Keratinocyte (primary cell): ENCODE results near the gene SCUBE1. TPM values are rescaled to one million over a fixed set of nuclear protein-coding genes. Genes with fewer than 3 reads are reported as not detected.

Experiments used
- DNase-seq: peaks from one replicate; pipeline ENCODE4 v3.0.0-alpha.2; 2011; ENCODE audit warnings: low read depth, missing footprints, low spot score
- FAIRE-seq: peaks from 2 replicates; lab custom pipeline; 2011; peaks lifted over from hg19 to GRCh38; lab: Jason Lieb, UNC
- H2AFZ ChIP-seq: 2 replicates; pipeline ENCODE4 v1.6.0; 2012; ENCODE audit warnings: low read length, control low read depth, inconsistent platforms; ENCODE audit not compliant: control insufficient read depth
- H3K27ac ChIP-seq: 2 replicates; pipeline ENCODE4 v1.5.1; 2011; ENCODE audit warnings: low read length; ENCODE audit not compliant: control insufficient read depth, insufficient read depth
- H3K27me3 ChIP-seq: 3 replicates; pipeline ENCODE4 v1.6.0; 2011; ENCODE audit warnings: low read length; ENCODE audit not compliant: control insufficient read depth, insufficient read depth; ENCODE audit errors: extremely low read depth
- H3K36me3 ChIP-seq, 2 experiments: 2 replicates in 1 of 2; 3 replicates in 1 of 2; pipeline ENCODE4 v1.5.1; 2011; ENCODE audit warnings: low read length in 2 of 2, mild to moderate bottlenecking in 1 of 2; ENCODE audit not compliant: control insufficient read depth in 2 of 2, insufficient read depth in 2 of 2; ENCODE audit errors: extremely low read depth in 1 of 2
- H3K4me1 ChIP-seq: 3 replicates; pipeline ENCODE4 v1.5.1; 2011; ENCODE audit warnings: low read length; ENCODE audit not compliant: control insufficient read depth, insufficient read depth; ENCODE audit errors: extremely low read depth
- H3K4me2 ChIP-seq: 3 replicates; pipeline ENCODE4 v1.6.0; 2011; ENCODE audit warnings: low read depth, low read length; ENCODE audit not compliant: control insufficient read depth, insufficient read depth; ENCODE audit errors: extremely low read depth
- H3K4me3 ChIP-seq, 3 experiments: fragments of 200-600 bp in 1 of 3; sonication (generic) in 1 of 3; 2 replicates in 2 of 3; 3 replicates in 1 of 3; pipeline ENCODE4 v1.5.1; 2011 to 2016; ENCODE audit warnings: low read length in 3 of 3, mild to moderate bottlenecking in 3 of 3, control low read depth in 2 of 3, inconsistent platforms in 1 of 3, low read depth in 1 of 3, mixed read lengths in 1 of 3, mixed run types in 1 of 3, moderate library complexity in 1 of 3; ENCODE audit not compliant: control insufficient read depth in 2 of 3, insufficient read depth in 2 of 3; ENCODE audit errors: extremely low read depth in 1 of 3
- H3K79me2 ChIP-seq: 2 replicates; pipeline ENCODE4 v1.6.0; 2012; ENCODE audit warnings: low read length; ENCODE audit not compliant: control insufficient read depth, insufficient read depth
- H3K9ac ChIP-seq: 3 replicates; pipeline ENCODE4 v1.6.0; 2011; ENCODE audit warnings: low read length; ENCODE audit not compliant: control insufficient read depth, insufficient read depth; ENCODE audit errors: extremely low read depth
- H3K9me1 ChIP-seq: 3 replicates; pipeline ENCODE4 v1.6.0; 2011; ENCODE audit warnings: low read length; ENCODE audit not compliant: control insufficient read depth, insufficient read depth; ENCODE audit errors: extremely low read depth
- H3K9me3 ChIP-seq: 2 replicates; pipeline ENCODE4 v1.5.1; 2012; ENCODE audit warnings: low read depth, low read length; ENCODE audit not compliant: control insufficient read depth
- H4K20me1 ChIP-seq: 3 replicates; pipeline ENCODE4 v1.6.0; 2011; ENCODE audit warnings: low read length; ENCODE audit not compliant: control insufficient read depth, insufficient read depth; ENCODE audit errors: extremely low read depth
- EZH2 ChIP-seq: IDR thresholded peaks from one replicate; pipeline ENCODE4 v1.6.1; 2012; ENCODE audit warnings: inconsistent platforms, mild to moderate bottlenecking, low read length, moderate library complexity
- dilution Hi-C: fragments of 300-500 bp; cut with MboI; formaldehyde crosslinking; loops from one replicate; pipeline ENCODE4 v1.7.0; 2020; ENCODE audit warnings: low sequenced_read_pairs; ENCODE audit not compliant: extremely low pct_ligation_motif_present
- polyA plus RNA-seq, 5 experiments: library from polyadenylated mRNA; depleted of rRNA in 3 of 5; stranded (reverse) in 3 of 5; stranded (forward) in 1 of 5; unstranded in 1 of 5; fragments of >200 nt; gene quantifications; 1 replicate in 1 of 5; 2 replicates in 3 of 5; 3 replicates in 1 of 5; pipeline versions ENCODE4 v1.2.1 to v1.2.3, GENCODE V29; 2011 to 2012; ENCODE audit warnings: missing spikeins in 2 of 5, low read depth in 1 of 5, low replicate concordance in 1 of 5
- TF ChIP-seq, protein P1 (sequence below), 3 experiments: IDR thresholded peaks in 1 of 3; conservative IDR thresholded peaks in 1 of 3; optimal IDR thresholded peaks in 1 of 3; 2 replicates in 2 of 3; 3 replicates in 1 of 3; pipeline versions ENCODE3 to v1.5.1; 2011; ENCODE audit warnings: low read length in 3 of 3, mild to moderate bottlenecking in 3 of 3, moderate library complexity in 2 of 3, control low read depth in 1 of 3, inconsistent platforms in 1 of 3; ENCODE audit not compliant: insufficient read depth in 2 of 3; ENCODE audit errors: extremely low read depth in 1 of 3

SCUBE1 gene
- polyA plus RNA-seq, 1 donor (not counting 4 experiments of a cell fraction or from before 2014, with no cell fraction given) = not detected

DNA sequence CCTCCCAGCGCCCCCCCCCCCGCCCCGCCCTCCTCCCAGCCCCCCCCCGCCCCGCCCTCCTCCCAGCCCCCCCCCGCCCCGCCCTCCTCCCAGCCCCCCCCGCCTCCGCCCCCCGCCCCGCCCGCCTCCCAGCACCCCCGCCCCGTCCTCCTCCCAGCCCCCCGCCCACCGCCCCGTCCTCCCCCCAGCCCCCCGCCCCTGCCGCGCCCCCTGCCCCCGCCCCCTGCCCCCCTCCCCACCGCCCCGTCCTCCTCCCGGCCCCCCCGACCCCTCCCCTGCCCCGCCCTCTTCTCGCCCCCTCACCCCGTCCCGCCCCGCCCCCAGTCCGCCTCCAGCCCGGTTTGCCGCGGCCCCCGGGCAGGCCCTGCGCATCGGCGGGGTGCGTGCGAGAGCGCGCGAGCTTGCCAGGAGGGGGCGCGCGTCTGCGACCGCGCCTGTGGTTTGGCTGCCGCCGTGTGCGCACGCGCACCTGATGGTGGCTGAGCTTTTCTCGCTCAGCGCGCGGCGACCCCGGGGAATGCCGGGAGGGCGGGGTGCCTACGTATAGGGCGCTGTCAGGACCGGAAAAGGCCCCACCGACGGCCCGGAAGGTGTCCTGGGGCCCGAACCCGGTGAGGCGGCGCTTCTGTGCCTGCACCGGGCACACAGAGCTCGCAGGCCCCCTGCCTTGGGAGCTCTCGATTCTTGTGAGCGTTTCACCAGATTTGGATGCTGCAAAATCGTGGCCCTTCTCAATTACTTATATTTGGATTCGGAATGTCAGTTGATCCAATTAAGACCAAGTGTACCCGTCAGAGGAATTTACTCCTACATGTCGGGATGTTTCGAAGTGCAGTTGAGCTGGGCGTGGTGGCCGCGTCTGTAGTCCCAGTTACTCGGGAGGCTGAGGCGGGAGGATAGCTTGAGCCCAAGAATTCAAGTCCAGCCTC, 155.7 kb downstream of the SCUBE1 start:
- Histone ChIP-seq H4K20me1 (peaks cover 11% of the 10 kb centered on the region), H3K4me2 (peak overlapping the region; percentile 78), H2AFZ (peak overlapping the region; percentile 94), H3K4me3 (peak overlapping the region; percentile 51 to 86 (median 73)), H3K27me3 (no peaks in the 10 kb centered on the region), H3K36me3 (peaks cover 2 to 5% of the 10 kb centered on the region in 2 experiments), H3K9ac (peak overlapping the region; percentile 83), H3K27ac (peak overlapping the region; percentile 91), H3K79me2 (peaks cover 28% of the 10 kb centered on the region), H3K9me1 (peaks cover 3% of the 10 kb centered on the region), H3K4me1 (peaks cover 33% of the 10 kb centered on the region), H3K9me3 (no peaks in the 10 kb centered on the region)
- no peak for TF ChIP-seq EZH2
- TF ChIP-seq, protein P1, sequence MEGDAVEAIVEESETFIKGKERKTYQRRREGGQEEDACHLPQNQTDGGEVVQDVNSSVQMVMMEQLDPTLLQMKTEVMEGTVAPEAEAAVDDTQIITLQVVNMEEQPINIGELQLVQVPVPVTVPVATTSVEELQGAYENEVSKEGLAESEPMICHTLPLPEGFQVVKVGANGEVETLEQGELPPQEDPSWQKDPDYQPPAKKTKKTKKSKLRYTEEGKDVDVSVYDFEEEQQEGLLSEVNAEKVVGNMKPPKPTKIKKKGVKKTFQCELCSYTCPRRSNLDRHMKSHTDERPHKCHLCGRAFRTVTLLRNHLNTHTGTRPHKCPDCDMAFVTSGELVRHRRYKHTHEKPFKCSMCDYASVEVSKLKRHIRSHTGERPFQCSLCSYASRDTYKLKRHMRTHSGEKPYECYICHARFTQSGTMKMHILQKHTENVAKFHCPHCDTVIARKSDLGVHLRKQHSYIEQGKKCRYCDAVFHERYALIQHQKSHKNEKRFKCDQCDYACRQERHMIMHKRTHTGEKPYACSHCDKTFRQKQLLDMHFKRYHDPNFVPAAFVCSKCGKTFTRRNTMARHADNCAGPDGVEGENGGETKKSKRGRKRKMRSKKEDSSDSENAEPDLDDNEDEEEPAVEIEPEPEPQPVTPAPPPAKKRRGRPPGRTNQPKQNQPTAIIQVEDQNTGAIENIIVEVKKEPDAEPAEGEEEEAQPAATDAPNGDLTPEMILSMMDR (optimal IDR thresholded peaks at IDR 0.05 in 1 of 3, IDR thresholded peaks at IDR 0.05 in 1 of 3, conservative IDR thresholded peaks at IDR 0.05 in 1 of 3; ENCODE audit: extremely low read depth in 1 of 3, insufficient read depth in 2 of 3, low read length in 3 of 3) = peak; percentile 38 to 69 (median 68)
- dilution Hi-C loops = no loop called here
- FAIRE-seq = peak; percentile 63
- peak; percentile 48 for DNase-seq

DNA sequence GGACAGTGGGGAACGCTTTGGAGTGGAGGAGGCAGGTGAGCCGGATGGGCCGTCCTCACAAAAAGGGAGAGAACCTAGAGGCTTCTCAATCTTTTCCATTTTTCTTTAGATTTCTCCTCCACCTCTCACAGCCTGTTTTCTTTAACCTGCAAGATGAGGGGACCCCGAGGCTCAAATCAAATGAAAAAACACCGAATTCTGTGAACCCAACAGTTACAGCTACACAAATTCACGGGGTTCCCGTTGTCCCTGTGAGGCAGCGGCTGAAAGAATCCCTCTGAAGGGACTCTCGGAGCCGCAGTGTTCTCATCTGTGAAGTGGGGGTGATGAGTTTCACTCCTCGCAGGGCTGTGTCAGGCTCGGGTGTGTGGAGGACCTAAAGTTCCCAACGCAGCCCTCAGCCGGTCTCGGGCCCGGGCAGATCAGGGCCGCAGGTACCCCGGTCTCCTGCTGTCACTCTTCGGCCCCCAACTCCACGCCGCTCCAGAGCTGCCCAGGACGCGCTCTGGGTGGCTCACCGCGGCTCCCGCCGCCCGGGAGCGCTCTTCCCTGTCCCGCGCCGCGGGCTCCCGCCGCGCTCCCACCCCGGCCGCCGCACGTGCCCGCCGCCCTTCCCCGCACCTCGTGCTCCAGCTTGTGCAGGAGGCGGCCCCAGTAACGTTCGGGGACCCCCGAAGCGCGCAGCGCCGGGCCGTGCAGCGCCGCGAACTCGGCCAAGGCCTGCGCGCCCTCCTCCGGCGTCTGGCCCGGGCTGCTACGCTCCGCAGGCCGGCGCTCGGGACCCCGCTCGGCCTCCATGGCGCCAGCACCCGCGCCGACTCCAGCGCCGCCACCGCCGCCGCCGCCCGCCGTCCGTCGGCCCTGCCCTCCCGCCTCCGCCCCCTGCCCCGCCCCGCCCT, 156.7 kb downstream of the SCUBE1 start, which contains the start of gene TTLL12:
Gene TTLL12 (minus strand): TSS at position 863 of the 899 bp plus-strand sequence. CDS start 65 bp downstream, at position 798.
- TF ChIP-seq, protein P1 (optimal IDR thresholded peaks at IDR 0.05 in 1 of 3, IDR thresholded peaks at IDR 0.05 in 1 of 3, conservative IDR thresholded peaks at IDR 0.05 in 1 of 3; ENCODE audit: extremely low read depth in 1 of 3, insufficient read depth in 2 of 3, low read length in 3 of 3) = no peak
- TF ChIP-seq EZH2 = no peak
- peak within 1 kb of the TSS; percentile 90 for H3K9ac ChIP-seq
- peak within 1 kb of the TSS; percentile 94 for H2AFZ ChIP-seq
- peak within 1 kb of the TSS; percentile 91 for H3K27ac ChIP-seq
- H3K4me2 ChIP-seq = peak within 1 kb of the TSS; percentile 85
- peaks cover 11% of the 10 kb centered on the region for H4K20me1 ChIP-seq
- H3K9me1 ChIP-seq = peaks cover 3% of the 10 kb centered on the region
- H3K27me3 ChIP-seq = no peaks in the 10 kb centered on the region
- H3K9me3 ChIP-seq = no peaks in the 10 kb centered on the region
- H3K4me3 ChIP-seq = peak within 1 kb of the TSS; percentile 55 to 97 (median 97)
- dilution Hi-C loops = no loop called here
- DNase-seq = no peak
- peaks cover 29% of the 10 kb centered on the region for H3K79me2 ChIP-seq
- H3K4me1 ChIP-seq = peaks cover 27% of the 10 kb centered on the region
- H3K36me3 ChIP-seq = peaks cover 2 to 11% of the 10 kb centered on the region in 2 experiments
- no peak for FAIRE-seq
